ENCODE data around the gene ATE1.
"Not testable (repeated sequence)": the region's sequence is repeated elsewhere in the genome, so short reads cannot be mapped to it uniquely, and the experiment has no call there.

The ATE1 gene

DNA sequence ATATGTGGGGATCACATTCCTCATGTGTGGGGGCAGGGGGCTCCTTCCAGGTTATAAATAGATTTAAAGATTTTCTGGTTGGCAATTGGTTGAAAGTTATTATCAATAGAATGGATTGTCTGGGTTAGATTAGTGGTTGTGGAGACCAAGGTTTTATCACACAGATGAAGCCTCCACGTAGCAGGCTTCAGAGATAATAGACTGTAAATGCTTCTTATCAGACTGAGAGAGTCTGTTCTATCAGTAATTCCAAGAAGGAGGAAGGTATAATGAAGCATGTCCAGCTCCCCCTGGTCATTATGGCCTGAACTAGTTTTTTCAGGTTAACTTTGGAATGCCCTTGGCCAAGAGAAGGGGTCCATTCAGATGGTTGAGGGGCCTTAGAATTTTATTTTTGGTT lies 211.9 kb downstream of the ATE1 start:
- H3K4me3 ChIP-seq (ENCODE audit: low read depth, low read length), result no peak overlapping the region
- DNase-seq (ENCODE audit: low read depth), result no peak

- DNase-seq (ENCODE audit: low read depth), result no peak
- no peak overlapping the region for H3K4me3 ChIP-seq (ENCODE audit: low read depth, low read length)
Observed at GRCh38 chr10:121715076-121715475, 212.8 kb downstream of the ATE1 start.

GRCh38 chr10:121713486-121713885 lies 214.3 kb downstream of the ATE1 start:
- no peak for DNase-seq (ENCODE audit: low read depth)
- no peak overlapping the region for H3K4me3 ChIP-seq (ENCODE audit: low read depth, low read length)

- no peak for DNase-seq (ENCODE audit: low read depth)
- H3K4me3 ChIP-seq (ENCODE audit: low read depth, low read length), result no peak overlapping the region
Observed at GRCh38 chr10:121710971-121711370, 216.9 kb downstream of the ATE1 start.

GRCh38 chr10:121710207-121710606 lies 217.6 kb downstream of the ATE1 start:
- no peak for DNase-seq (ENCODE audit: low read depth)
- H3K4me3 ChIP-seq (ENCODE audit: low read depth, low read length), result no peak overlapping the region

DNA sequence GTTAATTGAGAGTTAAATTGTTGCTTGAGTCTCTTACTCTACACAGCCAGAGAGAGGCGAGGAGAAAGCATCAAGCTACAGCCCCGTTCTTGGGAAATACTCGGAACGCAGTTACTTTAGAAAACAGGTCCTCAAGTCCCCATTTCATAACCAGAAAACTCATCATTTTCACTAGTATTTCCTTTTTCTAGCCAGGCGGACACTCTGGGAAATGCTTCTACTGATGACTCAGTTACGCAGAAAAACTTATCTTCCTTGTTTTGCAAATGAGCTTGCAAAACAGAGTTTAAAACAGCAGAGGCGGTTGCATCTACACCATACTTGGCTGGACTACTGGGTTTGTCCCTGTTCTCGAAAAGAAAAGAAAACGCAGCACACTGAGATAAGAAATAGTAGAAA lies 218.2 kb downstream of the ATE1 start:
- peak; percentile 7 for DNase-seq (ENCODE audit: low read depth)
- H3K4me3 ChIP-seq (ENCODE audit: low read depth, low read length), result no peak overlapping the region

DNA sequence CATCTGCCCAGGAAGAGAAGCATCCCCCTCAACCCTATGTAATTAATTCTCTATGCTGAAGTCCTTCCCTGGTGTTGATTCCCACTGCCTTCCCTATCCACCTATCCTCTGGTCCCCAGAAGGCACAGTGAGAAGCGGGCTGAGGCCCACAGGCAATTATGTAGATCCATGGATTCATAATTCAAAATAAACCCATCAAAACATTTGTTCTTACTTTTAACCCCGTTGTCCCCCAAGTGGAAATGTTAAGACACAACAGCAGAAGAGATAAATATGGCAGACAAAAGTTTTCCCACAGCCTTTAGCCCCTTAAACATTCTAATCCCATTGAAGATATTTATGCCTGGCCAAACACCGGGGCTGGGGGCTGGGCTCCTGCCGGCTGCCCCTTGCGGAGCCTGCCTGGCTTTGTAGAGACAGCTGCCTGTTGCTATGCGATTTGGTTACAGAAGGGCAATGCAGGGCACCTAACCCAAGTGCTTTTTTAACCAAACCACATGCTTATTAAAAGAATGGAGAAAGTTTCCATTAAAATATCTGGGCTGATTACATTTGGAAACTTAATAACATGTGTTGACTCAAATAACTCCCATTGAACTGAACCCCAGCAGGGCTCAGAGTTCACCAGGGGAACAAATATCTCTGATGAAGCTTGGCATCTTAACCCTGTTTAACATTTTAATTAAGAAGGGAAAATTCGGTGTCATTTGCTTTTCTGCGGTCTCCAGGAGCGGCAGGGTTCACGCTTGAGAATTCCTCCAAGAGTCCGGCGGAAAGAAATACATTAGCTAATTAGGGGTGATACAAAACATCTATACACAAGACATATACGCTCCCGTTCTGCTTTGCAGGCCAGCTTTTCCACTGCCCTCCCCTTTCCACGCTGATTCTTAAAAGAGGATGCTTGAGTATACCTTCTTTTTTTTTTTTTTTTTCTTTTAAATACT lies 218.8 kb downstream of the ATE1 start:
- DNase-seq (ENCODE audit: low read depth), result no peak
- H3K4me3 ChIP-seq (ENCODE audit: low read depth, low read length), result no peak overlapping the region

- peak; percentile 20 for DNase-seq (ENCODE audit: low read depth)
- no peak overlapping the region for H3K4me3 ChIP-seq (ENCODE audit: low read depth, low read length)
Observed at GRCh38 chr10:121702351-121703320, 225.2 kb downstream of the ATE1 start.

- no peak overlapping the region for H3K4me3 ChIP-seq (ENCODE audit: low read depth, low read length)
- no peak for DNase-seq (ENCODE audit: low read depth)
Observed at GRCh38 chr10:121700416-121700815, 227.4 kb downstream of the ATE1 start.

- not testable (repeated sequence) for H3K4me3 ChIP-seq (ENCODE audit: low read depth, low read length); DNase-seq (ENCODE audit: low read depth)
Observed at GRCh38 chr10:121699703-121700102, 228.1 kb downstream of the ATE1 start.

GRCh38 chr10:121698902-121699301 lies 228.9 kb downstream of the ATE1 start:
- DNase-seq (ENCODE audit: low read depth), result no peak
- no peak overlapping the region for H3K4me3 ChIP-seq (ENCODE audit: low read depth, low read length)

DNA sequence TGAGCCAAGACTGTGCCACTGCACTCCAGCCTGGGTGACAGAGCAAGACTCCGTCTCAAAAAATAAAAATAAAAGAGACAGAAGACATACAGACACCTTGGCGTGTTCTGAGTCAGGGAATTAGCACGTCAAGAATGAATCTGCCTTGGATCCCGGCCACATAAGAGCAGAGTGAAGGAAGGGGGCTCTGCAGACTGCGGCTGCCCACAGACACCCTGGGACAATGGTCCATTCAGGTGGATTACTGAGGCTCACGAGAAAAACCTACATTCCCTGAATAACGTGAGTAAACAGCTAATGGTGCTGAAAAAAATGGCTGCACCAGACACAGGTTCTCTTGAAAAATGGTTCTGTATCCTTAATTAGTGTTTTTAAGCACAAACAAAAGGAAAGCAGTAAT lies 229.5 kb downstream of the ATE1 start:
- no peak for DNase-seq (ENCODE audit: low read depth)
- H3K4me3 ChIP-seq (ENCODE audit: low read depth, low read length), result no peak overlapping the region

DNA sequence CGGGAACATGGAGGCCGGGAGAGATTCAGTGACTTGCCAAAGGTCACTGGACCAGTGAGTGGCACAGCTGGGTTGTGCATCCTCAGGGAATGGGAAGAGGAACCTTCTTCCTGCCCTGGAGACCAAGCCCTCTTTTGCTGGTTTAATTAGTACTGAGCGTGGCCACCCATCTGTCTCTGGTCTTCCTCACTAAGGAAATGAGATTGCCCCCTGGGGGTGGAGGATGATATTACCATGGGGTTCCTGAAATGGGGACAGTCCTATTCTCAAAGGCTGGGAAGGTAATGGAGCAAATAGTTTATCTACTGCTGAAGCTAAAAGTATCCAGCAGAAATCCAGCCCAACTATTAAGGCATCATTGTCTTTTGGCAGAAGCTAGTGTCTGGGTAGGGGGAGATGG lies 231.0 kb downstream of the ATE1 start:
- DNase-seq (ENCODE audit: low read depth), result no peak
- H3K4me3 ChIP-seq (ENCODE audit: low read depth, low read length), result no peak overlapping the region

DNA sequence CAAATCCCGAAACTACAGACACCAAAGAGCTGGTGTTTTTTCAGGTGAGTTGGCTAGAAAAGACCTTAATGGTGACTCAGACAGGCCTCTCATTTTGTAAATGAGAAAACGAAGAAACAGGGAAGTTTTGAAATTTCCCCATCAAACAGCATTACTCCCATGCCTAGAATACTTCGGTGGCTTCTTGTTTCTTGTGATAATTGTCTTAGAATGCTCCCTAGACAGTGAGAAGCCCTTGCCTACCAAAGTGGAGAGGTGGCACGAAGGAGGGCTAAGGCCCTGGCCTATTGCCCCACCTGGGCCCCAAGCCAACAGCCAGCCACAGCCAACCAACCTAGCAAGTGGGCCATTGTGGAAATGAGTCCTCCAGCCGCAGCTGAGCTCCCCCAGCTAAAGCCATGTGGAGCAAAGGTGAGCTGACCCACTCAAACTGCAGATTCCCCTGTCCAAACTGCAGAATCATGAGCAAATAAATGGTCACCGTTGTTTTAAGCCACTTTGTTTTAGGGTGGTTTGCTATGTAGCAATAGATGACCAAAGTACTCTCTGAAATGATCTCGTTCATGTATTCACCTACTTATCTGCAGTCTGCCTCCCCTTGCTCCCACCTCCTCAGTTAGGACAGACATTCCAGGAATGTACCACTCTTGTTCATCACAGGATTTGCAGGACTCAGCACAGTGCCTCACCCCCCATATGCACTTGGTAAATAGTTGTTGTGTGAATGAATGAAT lies 231.9 kb downstream of the ATE1 start:
- DNase-seq (ENCODE audit: low read depth), result no peak
- H3K4me3 ChIP-seq (ENCODE audit: low read depth, low read length), result no peak overlapping the region

- no peak for DNase-seq (ENCODE audit: low read depth)
- H3K4me3 ChIP-seq (ENCODE audit: low read depth, low read length), result no peak overlapping the region
Observed at GRCh38 chr10:121694966-121695643, 232.7 kb downstream of the ATE1 start.

DNA sequence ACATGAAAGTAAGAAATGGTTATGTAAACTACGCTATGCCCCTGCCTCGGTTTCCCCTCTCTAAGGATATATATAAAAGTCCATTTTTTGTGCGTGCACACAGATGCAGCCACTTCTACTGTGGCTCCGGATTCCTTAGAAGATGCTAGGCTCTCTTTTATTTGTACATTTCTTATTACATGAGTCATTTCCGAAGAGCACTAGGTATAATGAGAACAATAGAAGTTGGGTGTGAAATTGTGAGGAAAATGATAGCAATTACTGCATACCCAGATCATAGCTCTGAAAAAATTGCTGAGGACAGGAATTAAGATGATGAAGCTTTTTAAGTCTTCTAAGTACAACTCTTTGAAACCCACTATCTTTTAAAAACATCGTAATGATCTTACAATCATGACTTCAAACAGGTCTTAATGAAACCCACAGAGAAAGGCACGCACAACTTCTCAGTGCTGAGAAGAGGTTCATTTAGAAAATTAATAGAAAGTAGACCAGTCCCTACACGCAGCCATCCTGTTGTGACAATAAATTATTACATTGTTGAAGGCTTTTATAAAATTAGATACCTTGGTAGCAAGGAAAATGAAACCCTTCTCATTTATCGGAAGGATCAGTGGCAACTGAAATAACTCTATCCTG lies 233.4 kb downstream of the ATE1 start:
- H3K4me3 ChIP-seq (ENCODE audit: low read depth, low read length), result no peak overlapping the region
- no peak for DNase-seq (ENCODE audit: low read depth)

DNA sequence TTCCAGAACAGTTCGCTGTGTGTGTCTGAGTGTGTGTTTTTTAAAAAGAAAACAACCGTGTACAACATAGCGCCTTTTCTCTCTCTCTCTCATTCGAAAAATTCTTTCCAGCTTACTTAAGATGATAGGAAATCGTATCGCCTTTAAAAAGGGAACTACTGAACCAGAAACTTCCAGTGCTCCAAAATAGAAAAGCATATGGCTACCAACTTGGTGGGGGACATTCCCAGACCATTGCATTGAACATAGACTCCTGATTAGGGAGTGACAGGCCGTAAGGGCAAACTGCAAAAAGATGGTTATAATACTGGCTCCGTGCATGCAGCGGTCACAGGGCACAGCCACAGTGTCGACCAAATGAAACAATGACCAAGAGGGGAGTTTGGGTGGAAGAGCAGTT lies 235.2 kb downstream of the ATE1 start:
- no peak overlapping the region for H3K4me3 ChIP-seq (ENCODE audit: low read depth, low read length)
- DNase-seq (ENCODE audit: low read depth), result no peak

DNA sequence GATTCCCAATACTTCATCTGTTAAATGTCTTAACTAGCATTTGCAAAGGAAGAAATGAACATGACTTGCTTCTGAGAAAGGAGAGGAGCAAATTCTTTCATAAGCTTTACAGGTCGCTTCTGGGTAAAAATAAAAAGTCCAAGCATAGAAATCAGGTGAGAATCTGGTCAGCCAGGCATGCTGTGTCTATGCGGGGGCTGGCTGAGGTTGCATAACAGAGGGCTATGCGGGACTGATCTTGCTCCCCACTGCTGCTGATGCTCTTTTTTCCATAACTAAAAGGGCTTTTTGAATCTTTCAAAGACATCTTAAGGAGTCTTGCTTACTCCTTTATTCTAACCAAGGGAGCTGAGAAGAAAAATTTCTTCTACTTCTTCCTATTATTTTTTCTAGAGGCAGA lies 236.9 kb downstream of the ATE1 start:
- no peak overlapping the region for H3K4me3 ChIP-seq (ENCODE audit: low read depth, low read length)
- no peak for DNase-seq (ENCODE audit: low read depth)

Measured in skeletal muscle cell (primary cell).